Neural progenitor cell (in vitro differentiated cells): ENCODE data around the gene TMEM205. TPM values are rescaled to one million over a fixed set of nuclear protein-coding genes. Genes with fewer than 3 reads are reported as not detected.
"Not testable (repeated sequence)": the region's sequence is repeated elsewhere in the genome, so short reads cannot be mapped to it uniquely, and the experiment has no call there.

Source experiments
- DNase-seq: peaks from one replicate; pipeline ENCODE4 v3.0.0-alpha.2; 2016; ENCODE audit warnings: low spot score
- H2AFZ ChIP-seq: fragments of 200-600 bp; sonication (generic); replicated peaks from 2 replicates; pipeline ENCODE4 v1.6.1; 2016; ENCODE audit warnings: antibody characterized with exemption
- H3F3A ChIP-seq: fragments of 200-600 bp; sonication (generic); 2 replicates; pipeline ENCODE4 v1.6.1; 2016; ENCODE audit warnings: antibody characterized with exemption, low read depth
- H3K27ac ChIP-seq: fragments of 200-600 bp; sonication (generic); 2 replicates; pipeline ENCODE4 v1.5.1; 2016; ENCODE audit warnings: mild to moderate bottlenecking
- H3K27me3 ChIP-seq: fragments of 200-600 bp; sonication (generic); 2 replicates; pipeline ENCODE4 v1.6.1; 2016; ENCODE audit warnings: mild to moderate bottlenecking, moderate library complexity
- H3K36me3 ChIP-seq: fragments of 200-600 bp; sonication (generic); 2 replicates; pipeline ENCODE4 v1.5.1; 2016
- H3K4me1 ChIP-seq: fragments of 200-600 bp; sonication (generic); 2 replicates; pipeline ENCODE4 v1.6.1; 2016; ENCODE audit warnings: mixed run types
- H3K4me2 ChIP-seq: fragments of 200-600 bp; sonication (generic); 2 replicates; pipeline ENCODE4 v1.6.1; 2016
- H3K4me3 ChIP-seq: fragments of 200-600 bp; sonication (generic); 2 replicates; pipeline ENCODE4 v1.5.1; 2016
- H3K79me2 ChIP-seq: fragments of 200-600 bp; sonication (generic); 2 replicates; pipeline ENCODE4 v1.6.1; 2016; ENCODE audit warnings: low read depth
- H3K9ac ChIP-seq: fragments of 200-600 bp; sonication (generic); 2 replicates; pipeline ENCODE4 v1.6.1; 2016
- H3K9me3 ChIP-seq: fragments of 200-600 bp; sonication (generic); 2 replicates; pipeline ENCODE4 v1.5.1; 2016; ENCODE audit warnings: low read depth
- H4K20me1 ChIP-seq: fragments of 200-600 bp; sonication (generic); 2 replicates; pipeline ENCODE4 v1.6.1; 2016; ENCODE audit warnings: low read depth
- H3K27ac Mint-ChIP-seq: 3 replicates; pipeline ENCODE4 v1.8.0; 2021; ENCODE audit warnings: mixed read lengths
- H3K27me3 Mint-ChIP-seq: 2 replicates; pipeline ENCODE4 v1.8.0; 2022; ENCODE audit warnings: low read depth, mild to moderate bottlenecking, inconsistent platforms, moderate library complexity, mixed read lengths; ENCODE audit not compliant: insufficient read depth
- H3K36me3 Mint-ChIP-seq: 3 replicates; pipeline ENCODE4 v1.8.0; 2021; ENCODE audit warnings: mixed read lengths
- H3K4me1 Mint-ChIP-seq: 3 replicates; pipeline ENCODE4 v1.8.0; 2021; ENCODE audit warnings: mixed read lengths
- H3K4me3 Mint-ChIP-seq: 3 replicates; pipeline ENCODE4 v1.8.0; 2021; ENCODE audit warnings: mild to moderate bottlenecking, moderate library complexity, mixed read lengths
- H3K9me3 Mint-ChIP-seq: 3 replicates; pipeline ENCODE4 v1.8.0; 2020; ENCODE audit warnings: mixed read lengths
- CTCF ChIP-seq: fragments of 200-600 bp; sonication (generic); IDR thresholded peaks from 2 replicates; pipeline ENCODE4 v1.5.1; 2017; ENCODE audit warnings: antibody characterized with exemption, mild to moderate bottlenecking
- EZH2 ChIP-seq: fragments of 200-600 bp; sonication (generic); IDR thresholded peaks from 2 replicates; pipeline ENCODE4 v1.6.1; 2017; ENCODE audit warnings: antibody characterized with exemption, mild to moderate bottlenecking, moderate library complexity
- EZH2phosphoT487 ChIP-seq: fragments of 200-600 bp; sonication (generic); IDR thresholded peaks from 2 replicates; pipeline ENCODE4 v1.6.1; 2017; ENCODE audit warnings: antibody characterized with exemption
- total RNA-seq: library from RNA; depleted of rRNA; stranded (reverse); fragments of >200 nt; gene quantifications from 2 replicates; pipeline ENCODE4 v1.2.3, GENCODE V29; 2015; ENCODE audit warnings: low replicate concordance

Gene TMEM205
- total RNA-seq, 1 donor from 2014 or later = 57.0 TPM

GRCh38 chr19:11323601-11324078, 22.4 kb downstream of the TMEM205 start:
- peaks cover 34% of the 10 kb centered on the region for H3K4me1 Mint-ChIP-seq
- Histone ChIP-seq H3K9ac (no peak overlapping the region), H3K4me3 (no peak overlapping the region), H4K20me1 (no peaks in the 10 kb centered on the region), H3K4me1 (no peaks in the 10 kb centered on the region), H3K36me3 (no peaks in the 10 kb centered on the region), H3K79me2 (no peaks in the 10 kb centered on the region), H3K27ac (no peak overlapping the region), H3K27me3 (no peaks in the 10 kb centered on the region), H2AFZ (no peak overlapping the region), H3K9me3 (no peaks in the 10 kb centered on the region), H3K4me2 (no peak overlapping the region), H3F3A (no peaks in the 10 kb centered on the region)
- no peak for DNase-seq
- H3K36me3 Mint-ChIP-seq = peaks cover 5% of the 10 kb centered on the region
- no peaks in the 10 kb centered on the region for H3K9me3 Mint-ChIP-seq
- no peak overlapping the region for H3K27ac Mint-ChIP-seq
- peaks cover 18% of the 10 kb centered on the region for H3K27me3 Mint-ChIP-seq
- no peak overlapping the region for H3K4me3 Mint-ChIP-seq
- TF ChIP-seq CTCF (no peak), EZH2phosphoT487 (no peak), EZH2 (no peak)

- Histone ChIP-seq H3K27ac (no peak overlapping the region), H3K4me3 (no peak overlapping the region), H2AFZ (no peak overlapping the region), H3K4me2 (no peak overlapping the region), H3K27me3 (no peaks in the 10 kb centered on the region), H4K20me1 (no peaks in the 10 kb centered on the region), H3K36me3 (no peaks in the 10 kb centered on the region), H3K79me2 (no peaks in the 10 kb centered on the region), H3K9me3 (no peaks in the 10 kb centered on the region), H3K4me1 (no peaks in the 10 kb centered on the region), H3K9ac (no peak overlapping the region), H3F3A (no peaks in the 10 kb centered on the region)
- peak overlapping the region; percentile 4 for H3K27ac Mint-ChIP-seq
- no peaks in the 10 kb centered on the region for H3K9me3 Mint-ChIP-seq
- peaks cover 34% of the 10 kb centered on the region for H3K4me1 Mint-ChIP-seq
- DNase-seq = no peak
- peaks cover 18% of the 10 kb centered on the region for H3K27me3 Mint-ChIP-seq
- H3K36me3 Mint-ChIP-seq = peaks cover 5% of the 10 kb centered on the region
- no peak overlapping the region for H3K4me3 Mint-ChIP-seq
- TF ChIP-seq EZH2 (no peak), CTCF (no peak), EZH2phosphoT487 (no peak)
Observed at GRCh38 chr19:11322269-11323024, 23.6 kb downstream of the TMEM205 start.

- H3F3A ChIP-seq = no peaks in the 10 kb centered on the region
- H3K4me3 ChIP-seq = no peak overlapping the region
- TF ChIP-seq EZH2 = no peak
- TF ChIP-seq CTCF = no peak
- no peak for TF ChIP-seq EZH2phosphoT487
- no peak overlapping the region for H2AFZ ChIP-seq
- no peak overlapping the region for H3K4me2 ChIP-seq
- H3K4me1 Mint-ChIP-seq = peaks cover 34% of the 10 kb centered on the region
- no peak for DNase-seq
- no peaks in the 10 kb centered on the region for H3K36me3 ChIP-seq
- H3K9me3 ChIP-seq = no peaks in the 10 kb centered on the region
- H3K36me3 Mint-ChIP-seq = no peaks in the 10 kb centered on the region
- no peaks in the 10 kb centered on the region for H4K20me1 ChIP-seq
- H3K9ac ChIP-seq = no peak overlapping the region
- H3K9me3 Mint-ChIP-seq = no peaks in the 10 kb centered on the region
- no peak overlapping the region for H3K4me3 Mint-ChIP-seq
- H3K27me3 ChIP-seq = no peaks in the 10 kb centered on the region
- no peaks in the 10 kb centered on the region for H3K4me1 ChIP-seq
- peaks cover 18% of the 10 kb centered on the region for H3K27me3 Mint-ChIP-seq
- H3K79me2 ChIP-seq = no peaks in the 10 kb centered on the region
- no peak overlapping the region for H3K27ac ChIP-seq
- H3K27ac Mint-ChIP-seq = no peak overlapping the region
Observed at GRCh38 chr19:11321191-11322126, 24.6 kb downstream of the TMEM205 start.

GRCh38 chr19:11320278-11320995, 25.6 kb downstream of the TMEM205 start:
- DNase-seq, H3K27ac Mint-ChIP-seq: not testable (repeated sequence)

More at GRCh38 chr19:11320278-11320995, 25.6 kb downstream of the TMEM205 start:
- H3K4me1 ChIP-seq, H3K4me3 Mint-ChIP-seq, H3K27ac ChIP-seq, H3K27me3 ChIP-seq, H3K4me3 ChIP-seq, H3K36me3 ChIP-seq, H4K20me1 ChIP-seq, H3F3A ChIP-seq, H3K9me3 ChIP-seq, H3K4me2 ChIP-seq, H2AFZ ChIP-seq, H3K79me2 ChIP-seq, H3K9me3 Mint-ChIP-seq, H3K9ac ChIP-seq, H3K36me3 Mint-ChIP-seq: not testable (repeated sequence)
- Mint-ChIP-seq H3K4me1 (peaks cover 34% of the 10 kb centered on the region), H3K27me3 (peaks cover 24% of the 10 kb centered on the region)
